Astrocyte (in vitro differentiated cells and primary cell): ENCODE data around the gene SCARF2.

Source experiments
- CTCF ChIP-seq: IDR thresholded peaks from 2 replicates; pipeline ENCODE4 v1.5.1; 2011; ENCODE audit warnings: low read depth, mild to moderate bottlenecking, inconsistent platforms, low read length, moderate library complexity; ENCODE audit not compliant: insufficient read depth
- EZH2 ChIP-seq: IDR thresholded peaks from 2 replicates; pipeline ENCODE4 v1.6.1; 2012; ENCODE audit warnings: mild to moderate bottlenecking, low read length, inconsistent platforms; ENCODE audit not compliant: insufficient read depth

- TF ChIP-seq CTCF (no peak), EZH2 (no peak)
These were observed 6.7 kb upstream of the SCARF2 start for GRCh38 chr22:20444325-20444724.
